HG03378 (cell line): Measurements from ENCODE around the gene ARHGAP45.

Experiments
- ATAC-seq: cut with Tn5 transposase; IDR thresholded peaks from one replicate; pipeline ENCODE4 v1.9.1; 2021; ENCODE audit warnings: mild to moderate bottlenecking, moderate library complexity; ENCODE audit not compliant: unreplicated experiment

Gene ARHGAP45

DNA sequence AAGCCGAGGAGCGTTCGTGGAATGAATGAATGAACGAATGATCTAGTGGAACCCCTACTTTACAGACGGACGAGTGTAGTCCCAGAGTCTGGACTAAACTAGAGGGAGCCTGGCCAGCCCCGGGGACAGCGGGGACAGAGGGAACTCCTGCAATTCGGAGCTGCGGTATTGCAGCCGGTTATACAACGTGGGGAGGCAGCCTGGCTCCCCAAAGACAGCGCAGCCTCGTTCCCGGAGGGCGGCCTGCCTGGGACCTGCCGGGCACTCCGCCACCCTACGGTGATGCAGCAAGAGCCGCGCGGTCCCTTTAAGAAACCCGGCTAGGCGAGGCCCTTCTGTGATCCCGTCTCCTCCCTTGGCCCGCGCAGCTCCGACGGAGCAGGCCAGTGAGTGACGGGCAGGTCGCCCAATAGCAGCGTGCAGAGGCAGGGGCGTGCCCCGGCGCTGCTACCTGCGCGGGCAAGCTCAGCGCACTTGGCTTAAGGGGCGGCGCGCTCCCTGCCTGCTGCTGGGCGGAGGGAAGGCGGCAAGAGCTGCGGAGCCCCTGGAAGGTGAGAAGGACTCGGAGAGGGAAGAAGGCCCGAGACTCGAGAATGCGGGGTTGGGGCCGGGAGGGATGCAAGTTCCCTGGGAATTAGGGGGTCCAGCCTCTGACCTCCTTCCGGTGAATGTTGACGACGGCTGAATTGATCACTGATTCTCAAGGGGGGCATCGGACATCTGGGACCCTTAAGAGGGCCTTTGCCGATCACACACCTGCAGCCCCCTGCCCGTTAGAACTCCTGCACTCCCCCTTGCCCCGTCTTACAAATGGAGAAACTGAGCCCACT lies 27.1 kb upstream of the ARHGAP45 start, which contains the start of gene ABCA7:
Gene ABCA7, plus strand, starts transcription at position 462 of the 830 bp plus-strand sequence. CDS start 1,255 bp downstream, outside the sequence.
- ATAC-seq = peak; percentile 59

DNA sequence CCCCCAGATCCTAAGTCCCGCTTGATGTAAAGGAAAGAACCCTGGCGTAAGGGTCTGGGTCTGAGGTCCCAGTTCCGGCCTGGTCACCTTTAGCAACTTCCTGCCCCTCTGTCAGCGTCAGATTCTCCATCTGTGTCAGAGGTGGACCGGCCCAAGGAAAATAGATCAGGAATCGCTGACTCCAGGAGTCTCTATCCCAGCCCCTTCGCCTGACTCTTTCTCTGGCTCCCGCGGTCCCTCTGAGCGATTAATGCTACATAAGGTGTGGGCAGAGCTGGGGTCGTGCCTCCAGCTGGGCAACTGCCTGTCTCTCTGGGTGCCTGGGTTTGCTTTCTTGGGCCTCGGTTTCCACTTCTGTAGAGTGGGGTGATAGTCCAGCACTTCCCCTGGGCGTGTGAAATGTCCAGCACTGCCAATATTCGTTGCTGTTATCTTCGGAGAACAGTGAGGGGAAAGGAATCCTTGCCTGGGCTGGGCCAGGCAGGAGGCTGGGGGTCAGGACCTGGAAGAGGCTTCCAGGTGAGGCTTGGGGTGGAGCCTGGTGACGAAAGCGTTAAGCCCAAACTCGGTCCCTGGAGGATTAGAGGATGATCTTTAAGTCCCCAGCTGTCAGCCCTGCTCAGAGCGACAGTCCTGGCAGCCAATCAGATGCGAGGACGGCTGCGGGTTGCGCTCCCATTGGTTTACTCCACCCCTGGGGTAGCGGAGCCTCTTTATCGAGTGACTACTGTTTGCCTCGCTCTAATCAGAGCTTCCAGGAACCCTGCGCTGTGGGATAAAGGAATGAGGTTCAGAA lies 26.3 kb upstream of the ARHGAP45 start:
- peak; percentile 41 for ATAC-seq

DNA sequence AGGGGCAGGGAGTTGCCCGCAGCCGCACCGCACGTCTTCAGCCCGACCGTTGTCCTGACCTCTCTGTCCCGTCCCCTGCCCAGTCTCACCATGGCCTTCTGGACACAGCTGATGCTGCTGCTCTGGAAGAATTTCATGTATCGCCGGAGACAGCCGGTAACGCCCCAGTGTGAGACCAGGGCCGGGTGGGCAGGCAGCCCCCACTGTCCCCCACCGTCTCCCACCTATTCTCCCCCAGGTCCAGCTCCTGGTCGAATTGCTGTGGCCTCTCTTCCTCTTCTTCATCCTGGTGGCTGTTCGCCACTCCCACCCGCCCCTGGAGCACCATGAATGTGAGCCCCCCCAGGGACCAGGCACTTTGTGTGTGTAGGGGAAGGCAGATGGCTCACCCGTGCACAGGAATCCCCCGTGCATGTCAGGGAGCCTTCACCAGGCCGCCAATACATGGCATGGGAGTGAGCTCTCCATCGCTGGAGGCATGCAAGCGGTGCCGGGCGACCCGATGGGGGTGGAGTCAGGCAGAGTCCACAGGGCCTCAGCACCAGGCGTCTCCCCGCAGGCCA lies 25.6 kb upstream of the ARHGAP45 start:
- ATAC-seq = no peak

DNA sequence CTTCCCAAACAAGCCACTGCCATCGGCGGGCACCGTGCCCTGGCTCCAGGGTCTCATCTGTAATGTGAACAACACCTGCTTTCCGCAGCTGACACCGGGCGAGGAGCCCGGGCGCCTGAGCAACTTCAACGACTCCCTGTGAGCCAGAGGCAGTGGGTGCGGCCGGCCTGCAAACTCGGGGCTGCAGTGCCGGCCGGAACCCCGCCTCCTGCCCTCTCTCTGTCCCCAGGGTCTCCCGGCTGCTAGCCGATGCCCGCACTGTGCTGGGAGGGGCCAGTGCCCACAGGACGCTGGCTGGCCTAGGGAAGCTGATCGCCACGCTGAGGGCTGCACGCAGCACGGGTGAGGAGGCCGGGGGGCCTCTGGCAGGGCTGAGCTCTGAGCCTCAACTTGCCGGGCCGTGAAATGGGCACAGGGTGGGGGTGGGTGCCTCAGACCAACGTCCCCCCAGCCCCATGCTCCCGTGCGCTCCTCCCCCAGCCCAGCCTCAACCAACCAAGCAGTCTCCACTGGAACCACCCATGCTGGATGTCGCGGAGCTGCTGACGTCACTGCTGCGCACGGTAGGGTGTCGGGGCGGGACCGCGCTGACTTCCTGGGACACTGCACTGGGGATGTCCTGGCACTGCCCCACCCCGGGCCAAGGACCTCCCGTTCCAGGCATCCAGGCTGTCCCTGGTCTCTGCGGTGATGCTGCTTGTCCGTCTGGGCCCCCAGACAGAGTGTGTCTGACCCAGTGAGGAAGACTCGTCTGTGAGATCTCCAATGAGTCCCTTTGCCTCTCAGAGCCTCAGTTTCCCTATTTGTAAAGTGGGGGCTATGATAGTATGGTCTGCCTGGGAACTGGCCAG lies 24.9 kb upstream of the ARHGAP45 start:
- ATAC-seq = no peak

DNA sequence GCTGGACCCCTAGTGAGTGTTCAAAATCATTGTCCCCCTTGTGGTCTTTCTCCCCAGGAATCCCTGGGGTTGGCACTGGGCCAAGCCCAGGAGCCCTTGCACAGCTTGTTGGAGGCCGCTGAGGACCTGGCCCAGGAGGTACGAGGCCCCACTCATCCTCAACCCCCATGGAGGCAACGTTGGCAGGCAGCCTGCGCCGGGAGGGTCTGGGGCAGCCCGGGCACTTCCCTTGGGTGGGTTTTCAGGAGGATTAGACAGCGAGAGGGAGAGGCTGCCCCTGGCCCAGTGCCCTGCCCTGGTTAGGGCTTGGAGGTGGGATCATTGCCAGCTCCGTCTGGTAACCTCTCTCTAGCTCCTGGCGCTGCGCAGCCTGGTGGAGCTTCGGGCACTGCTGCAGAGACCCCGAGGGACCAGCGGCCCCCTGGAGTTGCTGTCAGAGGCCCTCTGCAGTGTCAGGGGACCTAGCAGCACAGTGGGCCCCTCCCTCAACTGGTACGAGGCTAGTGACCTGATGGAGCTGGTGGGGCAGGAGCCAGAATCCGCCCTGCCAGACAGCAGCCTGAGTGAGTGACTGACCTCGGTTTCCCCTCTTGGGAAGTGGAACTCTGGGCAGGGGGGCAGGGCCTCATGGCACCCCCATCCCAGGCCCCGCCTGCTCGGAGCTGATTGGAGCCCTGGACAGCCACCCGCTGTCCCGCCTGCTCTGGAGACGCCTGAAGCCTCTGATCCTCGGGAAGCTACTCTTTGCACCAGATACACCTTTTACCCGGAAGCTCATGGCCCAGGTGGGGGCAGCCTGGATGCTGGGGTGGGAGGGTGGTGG lies 24.1 kb upstream of the ARHGAP45 start:
- no peak for ATAC-seq

DNA sequence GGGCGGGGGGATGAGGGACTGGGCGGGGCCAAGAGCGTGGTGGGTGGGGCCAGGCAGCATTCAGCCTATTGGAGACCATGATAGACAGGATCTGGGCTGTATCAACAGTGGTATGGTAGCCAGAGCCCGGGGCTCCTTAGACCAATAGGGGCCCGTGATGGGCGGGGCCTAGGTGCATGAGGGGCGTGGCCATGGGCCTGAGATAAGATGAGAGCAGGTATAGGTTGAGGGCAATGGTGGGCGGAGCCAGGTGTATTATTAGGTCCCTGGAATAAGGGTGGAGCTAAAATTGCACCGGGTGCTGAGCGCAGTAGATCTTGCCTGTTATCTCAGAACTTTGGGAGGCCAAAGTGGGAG lies 21.7 kb upstream of the ARHGAP45 start:
- ATAC-seq = no peak

DNA sequence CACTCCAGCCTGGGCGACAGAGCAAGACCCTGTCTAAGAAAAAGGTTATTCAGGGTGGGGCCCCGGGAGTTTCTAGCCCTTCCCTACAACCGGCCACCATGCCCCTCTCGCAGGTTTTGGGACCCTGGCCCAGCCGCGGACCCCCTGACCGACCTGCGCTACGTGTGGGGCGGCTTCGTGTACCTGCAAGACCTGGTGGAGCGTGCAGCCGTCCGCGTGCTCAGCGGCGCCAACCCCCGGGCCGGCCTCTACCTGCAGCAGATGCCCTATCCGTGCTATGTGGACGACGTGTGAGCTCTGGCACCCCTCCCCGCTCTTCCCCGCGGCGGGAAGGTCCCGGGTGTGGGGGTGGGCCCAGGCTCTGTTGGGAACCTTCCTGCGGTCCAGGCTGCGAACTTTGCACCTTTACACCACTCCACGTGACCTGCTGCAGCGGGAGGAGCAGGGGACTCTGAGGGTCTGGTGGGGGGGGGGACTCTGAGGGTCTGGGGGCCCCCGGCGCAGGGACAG lies 20.8 kb upstream of the ARHGAP45 start:
- ATAC-seq = no peak

DNA sequence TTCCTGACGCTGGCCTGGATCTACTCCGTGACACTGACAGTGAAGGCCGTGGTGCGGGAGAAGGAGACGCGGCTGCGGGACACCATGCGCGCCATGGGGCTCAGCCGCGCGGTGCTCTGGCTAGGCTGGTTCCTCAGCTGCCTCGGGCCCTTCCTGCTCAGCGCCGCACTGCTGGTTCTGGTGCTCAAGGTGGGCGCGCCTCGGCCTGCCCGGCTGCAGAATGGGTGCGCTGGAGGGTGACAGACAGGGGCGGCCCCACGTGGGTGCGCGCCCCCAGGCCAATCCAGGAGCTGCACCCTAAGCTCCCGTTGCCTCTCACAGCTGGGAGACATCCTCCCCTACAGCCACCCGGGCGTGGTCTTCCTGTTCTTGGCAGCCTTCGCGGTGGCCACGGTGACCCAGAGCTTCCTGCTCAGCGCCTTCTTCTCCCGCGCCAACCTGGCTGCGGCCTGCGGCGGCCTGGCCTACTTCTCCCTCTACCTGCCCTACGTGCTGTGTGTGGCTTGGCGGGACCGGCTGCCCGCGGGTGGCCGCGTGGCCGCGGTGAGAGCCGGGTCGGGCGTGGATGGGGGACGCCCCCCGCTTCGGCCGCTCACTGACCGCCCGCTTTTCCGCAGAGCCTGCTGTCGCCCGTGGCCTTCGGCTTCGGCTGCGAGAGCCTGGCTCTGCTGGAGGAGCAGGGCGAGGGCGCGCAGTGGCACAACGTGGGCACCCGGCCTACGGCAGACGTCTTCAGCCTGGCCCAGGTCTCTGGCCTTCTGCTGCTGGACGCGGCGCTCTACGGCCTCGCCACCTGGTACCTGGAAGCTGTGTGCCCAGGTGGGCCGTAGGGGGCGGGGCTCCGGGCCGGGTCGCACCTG lies 19.9 kb upstream of the ARHGAP45 start:
- no peak for ATAC-seq

DNA sequence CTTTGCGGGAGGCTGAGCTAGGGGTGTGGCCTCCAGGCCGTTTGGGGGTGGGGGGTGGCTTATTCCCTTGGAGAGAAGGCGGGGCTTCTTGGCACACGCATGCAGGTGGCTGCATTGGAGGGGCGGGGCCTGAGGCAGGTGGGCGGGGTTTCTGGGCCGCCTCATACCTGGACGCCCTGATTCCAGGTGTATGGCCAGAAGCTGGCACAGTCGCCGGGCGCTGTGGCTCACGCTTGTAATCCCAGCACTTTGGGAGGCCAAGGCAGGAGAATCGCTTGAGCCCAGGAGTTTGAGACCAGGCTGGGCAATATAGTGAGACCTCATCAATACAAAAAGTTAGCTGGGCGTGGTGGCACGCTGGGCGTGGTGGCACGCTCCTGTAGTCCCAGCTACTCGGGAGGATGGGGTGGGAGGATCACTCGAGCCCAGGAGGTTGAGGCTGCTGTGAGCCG lies 19.2 kb upstream of the ARHGAP45 start:
- no peak for ATAC-seq

DNA sequence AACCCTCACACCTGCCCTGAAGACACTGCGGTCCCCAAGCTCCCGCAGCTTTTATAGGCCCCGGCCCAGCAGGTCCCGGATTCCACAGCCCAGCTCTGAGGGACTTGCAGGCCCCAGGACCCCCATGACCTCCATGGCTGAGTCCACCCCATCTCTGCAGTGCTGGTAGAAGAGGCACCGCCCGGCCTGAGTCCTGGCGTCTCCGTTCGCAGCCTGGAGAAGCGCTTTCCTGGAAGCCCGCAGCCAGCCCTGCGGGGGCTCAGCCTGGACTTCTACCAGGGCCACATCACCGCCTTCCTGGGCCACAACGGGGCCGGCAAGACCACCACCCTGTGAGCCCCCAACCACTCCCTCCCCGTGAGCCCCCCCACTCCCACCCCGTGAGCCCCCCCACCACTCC lies 17.9 kb upstream of the ARHGAP45 start:
- no peak for ATAC-seq

DNA sequence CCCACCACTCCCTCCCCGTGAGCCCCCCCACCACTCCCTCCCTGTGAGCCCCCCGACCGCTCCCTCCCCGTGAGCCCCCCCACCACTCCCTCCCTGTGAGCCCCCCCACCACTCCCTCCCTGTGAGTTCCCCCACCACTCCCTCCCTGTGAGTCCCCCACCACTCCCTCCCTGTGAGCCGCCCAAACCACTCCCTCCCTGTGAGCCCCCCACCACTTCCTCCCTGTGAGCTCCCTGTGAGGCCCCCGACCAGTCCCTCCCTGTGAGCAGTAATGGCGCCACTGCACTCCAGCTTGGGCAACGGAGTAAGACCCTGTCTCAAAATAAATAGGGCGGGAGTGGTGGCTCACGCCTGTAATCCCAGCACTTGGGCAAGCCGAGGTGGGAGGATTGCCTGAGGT lies 17.2 kb upstream of the ARHGAP45 start:
- no peak for ATAC-seq

DNA sequence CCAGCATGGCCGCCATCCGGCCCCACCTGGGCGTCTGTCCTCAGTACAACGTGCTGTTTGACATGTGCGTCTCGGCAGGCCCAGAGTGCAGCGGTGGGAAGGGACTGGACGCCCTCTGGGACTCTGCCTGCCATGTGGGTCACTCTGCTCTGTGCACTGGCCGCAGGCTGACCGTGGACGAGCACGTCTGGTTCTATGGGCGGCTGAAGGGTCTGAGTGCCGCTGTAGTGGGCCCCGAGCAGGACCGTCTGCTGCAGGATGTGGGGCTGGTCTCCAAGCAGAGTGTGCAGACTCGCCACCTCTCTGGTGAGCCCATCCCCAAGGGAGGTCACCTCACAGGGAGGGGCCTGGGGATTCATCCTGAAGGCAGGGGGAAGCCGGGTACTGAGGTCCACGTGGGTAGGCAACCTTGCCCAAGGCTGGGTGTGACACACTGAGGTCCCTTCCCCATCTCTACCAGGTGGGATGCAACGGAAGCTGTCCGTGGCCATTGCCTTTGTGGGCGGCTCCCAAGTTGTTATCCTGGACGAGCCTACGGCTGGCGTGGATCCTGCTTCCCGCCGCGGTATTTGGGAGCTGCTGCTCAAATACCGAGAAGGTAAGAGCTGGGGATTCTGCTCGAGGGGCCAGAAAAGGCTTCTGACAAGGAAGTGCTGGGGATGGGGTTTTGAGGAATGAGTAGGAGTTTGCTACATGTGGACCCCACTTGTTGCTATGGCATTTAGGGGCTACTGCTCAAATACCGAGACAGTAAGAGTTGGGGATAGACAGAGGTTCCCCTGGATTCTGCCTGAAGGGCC lies 15.8 kb upstream of the ARHGAP45 start:
- ATAC-seq = no peak

DNA sequence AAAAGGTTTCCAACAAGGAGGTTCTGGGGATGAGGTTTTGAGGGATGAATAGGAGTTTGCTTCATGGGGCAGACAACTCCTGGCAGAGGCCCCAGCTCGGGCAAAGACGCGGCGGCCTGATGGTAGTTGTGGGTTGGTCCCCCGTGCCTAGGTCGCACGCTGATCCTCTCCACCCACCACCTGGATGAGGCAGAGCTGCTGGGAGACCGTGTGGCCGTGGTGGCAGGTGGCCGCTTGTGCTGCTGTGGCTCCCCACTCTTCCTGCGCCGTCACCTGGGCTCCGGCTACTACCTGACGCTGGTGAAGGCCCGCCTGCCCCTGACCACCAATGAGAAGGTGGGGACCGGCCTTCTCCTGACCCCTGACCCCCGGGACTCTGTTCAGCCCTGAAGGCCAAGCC lies 15.2 kb upstream of the ARHGAP45 start:
- ATAC-seq = no peak

DNA sequence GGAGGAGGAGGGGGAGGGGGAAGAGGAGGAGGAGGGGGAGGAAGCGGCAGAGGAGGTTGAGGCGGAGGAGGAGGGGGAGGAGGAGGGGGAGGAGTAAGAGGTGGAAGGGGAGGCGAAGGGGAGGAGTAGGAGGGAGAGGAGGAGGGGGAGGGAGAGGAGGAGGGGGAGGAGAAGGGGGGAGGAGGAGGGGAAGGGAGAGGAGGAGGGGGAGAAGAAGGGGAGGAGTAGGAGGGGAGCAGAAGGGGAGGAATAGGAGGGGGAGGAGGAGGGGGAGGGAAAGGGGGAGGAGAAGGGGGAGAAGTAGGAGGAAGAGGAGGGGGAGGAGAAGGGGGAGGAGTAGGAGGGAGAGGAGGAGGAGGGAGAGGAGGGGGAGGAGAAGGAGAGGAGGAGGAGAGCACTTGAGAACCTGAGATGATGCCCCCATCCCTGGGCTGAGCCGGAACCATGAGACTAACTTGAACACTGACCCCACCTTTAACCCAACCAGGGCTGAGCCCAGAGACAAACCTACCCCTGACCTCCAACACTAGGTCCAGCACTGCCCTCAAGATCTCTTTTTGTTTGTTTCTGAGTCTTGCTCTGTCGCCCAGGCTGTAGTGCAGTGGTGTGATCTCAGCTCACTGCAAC lies 14.5 kb upstream of the ARHGAP45 start:
- no peak for ATAC-seq

DNA sequence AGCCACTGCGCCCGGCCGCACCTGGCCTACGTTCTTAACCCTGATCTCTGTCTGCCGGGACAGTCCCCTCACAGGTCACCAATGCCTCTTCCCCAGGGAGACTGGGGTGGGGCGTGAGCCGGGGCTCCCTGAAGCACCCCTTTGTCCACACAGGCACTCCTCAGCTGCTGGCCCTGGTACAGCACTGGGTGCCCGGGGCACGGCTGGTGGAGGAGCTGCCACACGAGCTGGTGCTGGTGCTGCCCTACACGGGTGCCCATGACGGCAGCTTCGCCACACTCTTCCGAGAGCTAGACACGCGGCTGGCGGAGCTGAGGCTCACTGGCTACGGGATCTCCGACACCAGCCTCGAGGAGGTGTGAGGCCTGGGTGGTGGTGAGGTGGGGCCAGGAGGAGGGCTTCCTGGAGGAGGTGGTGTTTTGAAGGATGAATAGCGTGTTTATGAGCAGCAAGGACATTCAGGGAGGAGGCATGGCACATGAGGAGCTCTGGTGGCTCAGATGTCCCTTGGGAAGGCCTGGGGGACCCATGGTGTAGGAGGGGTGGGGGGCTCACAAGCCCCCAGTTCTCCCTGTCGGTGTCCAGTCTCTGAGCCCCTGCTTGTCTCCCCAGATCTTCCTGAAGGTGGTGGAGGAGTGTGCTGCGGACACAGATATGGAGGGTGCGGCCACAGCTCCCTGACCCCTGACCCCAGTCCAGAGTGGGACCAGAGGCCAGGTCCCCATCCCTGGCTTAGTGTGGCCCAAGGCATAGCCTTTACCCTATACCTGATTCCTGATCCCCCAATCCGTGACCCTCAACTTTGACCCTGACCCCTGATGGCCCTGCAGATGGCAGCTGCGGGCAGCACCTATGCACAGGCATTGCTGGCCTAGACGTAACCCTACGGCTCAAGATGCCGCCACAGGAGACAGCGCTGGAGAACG lies 13.5 kb upstream of the ARHGAP45 start:
- no peak for ATAC-seq
